DND-41 (cell line): ENCODE measurements around the gene UGT1A4.

Experiments
- CTCF ChIP-seq: IDR thresholded peaks from 2 replicates; pipeline ENCODE4 v1.5.1; 2012; ENCODE audit warnings: borderline replicate concordance, low read length, moderate library complexity, mild to moderate bottlenecking; ENCODE audit not compliant: poor library complexity, severe bottlenecking; ENCODE audit errors: extremely low read depth
- EZH2 ChIP-seq: IDR thresholded peaks from 3 replicates; pipeline ENCODE4 v1.6.1; 2012; ENCODE audit warnings: borderline replicate concordance, low read depth, mild to moderate bottlenecking, moderate library complexity, low read length, inconsistent platforms; ENCODE audit not compliant: severe bottlenecking

- TF ChIP-seq CTCF (no peak), EZH2 (no peak)
Observed at GRCh38 chr2:233728723-233729301, 10.3 kb downstream of the UGT1A4 start, which contains the start of gene UGT1A3.
